Gastrocnemius medialis (tissue), 4 donors: Measurements from ENCODE around the gene ACSL6.

ENCODE experiments used
- CTCF ChIP-seq, 5 experiments: fragments of 450-650 bp in 3 of 5; fragments of 200-600 bp in 2 of 5; sonication (generic) in 2 of 5; IDR thresholded peaks in 4 of 5; conservative IDR thresholded peaks in 1 of 5; 1 replicate in 4 of 5; 2 replicates in 1 of 5; pipeline ENCODE4 v1.5.1; 2016 to 2019; ENCODE audit warnings: antibody characterized with exemption in 5 of 5, mild to moderate bottlenecking in 3 of 5, moderate library complexity in 3 of 5
- POLR2A ChIP-seq, 2 donors: fragments of 450-650 bp; IDR thresholded peaks; one replicate each; pipeline ENCODE4 v1.6.1; 2017; ENCODE audit warnings: antibody characterized with exemption in 2 of 2, mild to moderate bottlenecking in 2 of 2, moderate library complexity in 2 of 2

- peak in 1 of 5 experiments; percentile 12 for TF ChIP-seq CTCF (IDR thresholded peaks at IDR 0.05 in 4 of 5, conservative IDR thresholded peaks at IDR 0.05 in 1 of 5)
- no peak for TF ChIP-seq POLR2A (IDR thresholded peaks at IDR 0.05)
Measured at GRCh38 chr5:132008163-132008473, 3.3 kb downstream of the ACSL6 start.
